GM12891 (cell line): Measurements from ENCODE around the gene PCLAF.
"Not testable (repeated sequence)": the region's sequence is repeated elsewhere in the genome, so short reads cannot be mapped to it uniquely, and the experiment has no call there.

Source experiments
- DNase-seq: peaks from one replicate; pipeline ENCODE4 v3.0.0; 2011; ENCODE audit warnings: low spot score; ENCODE audit not compliant: insufficient read length
- FAIRE-seq: peaks from 2 replicates; lab custom pipeline; 2011; peaks lifted over from hg19 to GRCh38; lab: Jason Lieb, UNC
- PAX5 ChIP-seq: IDR thresholded peaks from 2 replicates; pipeline ENCODE4 v1.6.1; 2011; ENCODE audit warnings: low read length, moderate library complexity, mild to moderate bottlenecking; ENCODE audit not compliant: insufficient read depth, severe bottlenecking
- POLR2A ChIP-seq: IDR thresholded peaks from 2 replicates; pipeline ENCODE4 v1.6.1; 2011; ENCODE audit warnings: low read depth, low read length, control low read depth
- POLR2AphosphoS5 ChIP-seq: IDR thresholded peaks from 2 replicates; pipeline ENCODE4 v1.6.1; 2011; ENCODE audit warnings: low read depth, low read length, control low read depth
- POU2F2 ChIP-seq: IDR thresholded peaks from 2 replicates; pipeline ENCODE4 v1.6.1; 2011; ENCODE audit warnings: low read depth, mild to moderate bottlenecking, control low read depth, low read length, moderate library complexity
- SPI1 ChIP-seq: IDR thresholded peaks from 2 replicates; pipeline ENCODE4 v1.6.1; 2011; ENCODE audit warnings: low read depth, low read length, control low read depth
- TAF1 ChIP-seq: IDR thresholded peaks from 2 replicates; pipeline ENCODE4 v1.6.1; 2011; ENCODE audit warnings: low read depth, low read length, control low read depth

The PCLAF gene

DNA sequence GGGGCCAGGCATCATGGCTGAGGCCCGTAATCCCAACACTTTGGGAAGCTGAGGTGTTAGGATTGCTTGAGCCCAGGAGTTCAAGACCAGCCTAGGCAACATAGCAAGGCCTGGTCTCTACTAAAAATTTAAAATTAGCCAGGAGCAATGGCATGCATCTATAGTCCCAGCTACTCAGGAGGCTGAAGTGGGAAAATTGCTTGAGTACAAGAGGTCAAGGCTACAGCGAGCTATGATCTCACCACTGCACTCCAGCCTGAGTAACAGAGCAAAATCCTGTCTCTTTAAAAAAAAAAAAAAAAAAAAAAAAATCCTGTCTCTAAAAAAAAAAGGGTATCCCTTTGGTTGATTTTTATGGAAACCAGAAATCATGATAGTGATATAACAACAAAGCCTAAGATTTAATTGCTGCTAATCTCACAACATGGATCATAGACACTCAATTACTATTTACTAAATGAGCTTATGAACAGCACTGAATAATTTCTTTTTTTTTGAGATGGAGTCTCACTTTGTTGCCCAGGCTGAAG lies 12.1 kb downstream of the PCLAF start:
- no peak for FAIRE-seq
- no peak for DNase-seq
- TF ChIP-seq SPI1 = no peak
- TF ChIP-seq POLR2AphosphoS5 = no peak
- TF ChIP-seq POLR2A = no peak

DNA sequence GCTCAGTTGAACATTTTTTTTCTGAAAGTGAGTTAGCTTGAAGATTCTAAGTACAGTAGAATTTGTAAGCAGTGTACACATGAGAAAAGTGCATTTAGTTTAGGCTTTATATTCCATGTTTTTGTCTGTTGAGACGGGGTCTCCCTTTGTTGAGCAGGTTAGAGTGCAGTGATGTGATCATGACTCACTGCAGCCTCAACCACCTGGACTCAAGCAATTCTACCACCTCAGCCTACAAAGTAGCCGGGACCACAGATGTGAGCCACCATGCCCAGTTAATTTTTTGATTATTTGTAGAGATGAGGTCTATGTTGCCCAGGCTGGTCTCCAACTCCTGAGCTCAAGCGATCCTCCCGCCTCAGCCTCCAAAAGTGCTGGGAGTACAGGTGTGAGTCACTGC lies 20.0 kb downstream of the PCLAF start:
- no peak for DNase-seq
- TF ChIP-seq POLR2AphosphoS5 (no peak), POU2F2 (no peak)
- FAIRE-seq = no peak

DNA sequence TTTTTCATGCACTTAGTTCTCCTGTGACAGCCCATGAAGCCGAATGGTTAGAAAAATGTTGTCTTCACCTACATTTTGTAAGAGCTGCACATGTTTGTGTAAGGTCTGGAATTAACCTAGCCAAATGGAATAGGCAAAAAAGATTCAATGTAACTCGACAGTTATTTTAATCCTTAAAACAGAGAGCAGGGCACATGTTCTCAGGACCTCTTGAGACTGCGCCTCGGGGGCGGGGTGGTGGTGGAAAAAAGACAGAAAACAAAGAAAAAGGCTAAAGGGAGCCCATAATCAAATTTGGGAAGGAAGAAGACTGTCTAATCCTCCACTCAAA lies 24.6 kb downstream of the PCLAF start:
- DNase-seq (no peak), FAIRE-seq (no peak)
- TF ChIP-seq TAF1 (no peak), SPI1 (no peak), POLR2A (no peak), PAX5 (no peak), POU2F2 (no peak), POLR2AphosphoS5 (no peak)

DNA sequence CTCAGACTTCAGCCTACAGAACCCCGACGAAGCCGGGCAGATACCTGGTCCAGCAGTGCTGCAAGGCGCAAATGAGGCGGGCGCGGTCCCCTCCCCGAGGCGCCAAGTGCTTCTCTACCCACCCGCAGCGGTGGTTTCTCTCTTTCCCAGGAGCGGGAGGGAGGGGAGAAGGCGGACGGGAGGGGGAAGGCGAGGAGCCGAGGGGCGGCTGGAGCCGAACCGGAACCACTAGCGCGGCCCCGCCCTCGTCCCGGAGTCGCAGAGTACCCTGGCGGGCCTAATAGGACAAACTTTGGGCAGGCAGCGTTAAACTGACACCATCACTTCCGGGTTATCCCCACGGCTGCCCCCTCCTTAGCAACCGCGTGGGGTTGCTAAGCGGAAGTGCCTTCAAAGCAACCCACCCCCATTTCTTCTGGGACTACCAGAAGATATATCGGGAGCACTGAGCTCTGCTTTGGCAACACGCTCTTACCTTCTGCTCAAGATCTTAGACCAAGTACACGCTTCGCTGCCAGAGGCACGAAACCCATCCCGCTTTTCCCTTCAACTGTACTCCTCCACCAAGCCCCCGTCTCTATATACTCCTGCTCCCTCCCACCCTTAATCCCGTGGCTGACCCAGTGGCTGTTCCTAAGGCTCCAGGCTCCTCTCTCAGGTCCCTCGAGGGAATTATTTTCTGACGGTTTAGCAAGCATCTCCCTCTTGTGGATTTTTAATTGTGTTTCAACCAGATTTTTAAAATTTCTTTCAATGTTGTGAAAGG lies 25.1 kb downstream of the PCLAF start, which contains the start of gene CSNK1G1:
Gene CSNK1G1 (minus strand): TSS at position 230 of the 766 bp plus-strand sequence. CDS start 55,674 bp downstream, outside the sequence.
- DNase-seq (peak; percentile 77), FAIRE-seq (peak; percentile 98)
- no peak; the same call in 1 of the 2 replicates for TF ChIP-seq TAF1
- no peak for TF ChIP-seq PAX5
- peak; percentile 50; the same call in 1 of the 2 replicates for TF ChIP-seq POLR2AphosphoS5
- peak; percentile 73 for TF ChIP-seq SPI1
- no peak; the same call in 1 of the 2 replicates for TF ChIP-seq POU2F2
- TF ChIP-seq POLR2A = 0 out of 2 replicates have a peak, but pooled peaks have one; percentile 25

DNA sequence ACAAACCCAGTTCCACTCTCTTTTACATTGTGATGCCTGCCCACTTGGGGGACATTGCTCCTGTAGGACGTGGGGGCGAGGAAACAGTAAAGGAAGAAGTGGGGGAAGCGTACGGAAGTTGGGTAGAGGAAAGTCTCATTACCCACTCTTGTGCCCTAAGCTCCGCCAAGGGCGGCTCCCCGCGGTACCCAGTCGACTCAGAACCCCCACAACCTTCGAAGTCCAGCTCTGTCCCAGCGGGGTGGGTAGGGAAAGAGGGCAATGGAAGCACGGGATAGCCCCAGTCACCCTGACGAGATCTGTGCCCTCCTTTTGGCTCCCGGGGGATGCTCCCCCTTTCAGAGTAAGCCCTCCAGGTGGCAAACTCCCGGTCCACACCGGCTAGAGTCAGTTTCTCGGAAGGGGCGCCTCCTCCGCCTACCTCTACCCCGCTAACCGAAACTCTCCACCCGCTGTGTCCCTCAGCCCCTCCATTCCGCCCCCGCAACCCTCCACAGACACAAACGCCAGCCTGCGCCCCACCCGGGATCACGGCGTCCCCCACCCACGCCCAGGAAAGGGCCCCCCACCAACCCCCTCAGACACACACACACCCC lies 25.8 kb downstream of the PCLAF start:
- no peak for FAIRE-seq
- DNase-seq = no peak
- no peak for TF ChIP-seq TAF1
- TF ChIP-seq POLR2A = no peak
- TF ChIP-seq POLR2AphosphoS5 = no peak
- TF ChIP-seq SPI1 = no peak
- TF ChIP-seq POU2F2 = no peak
- no peak for TF ChIP-seq PAX5

DNA sequence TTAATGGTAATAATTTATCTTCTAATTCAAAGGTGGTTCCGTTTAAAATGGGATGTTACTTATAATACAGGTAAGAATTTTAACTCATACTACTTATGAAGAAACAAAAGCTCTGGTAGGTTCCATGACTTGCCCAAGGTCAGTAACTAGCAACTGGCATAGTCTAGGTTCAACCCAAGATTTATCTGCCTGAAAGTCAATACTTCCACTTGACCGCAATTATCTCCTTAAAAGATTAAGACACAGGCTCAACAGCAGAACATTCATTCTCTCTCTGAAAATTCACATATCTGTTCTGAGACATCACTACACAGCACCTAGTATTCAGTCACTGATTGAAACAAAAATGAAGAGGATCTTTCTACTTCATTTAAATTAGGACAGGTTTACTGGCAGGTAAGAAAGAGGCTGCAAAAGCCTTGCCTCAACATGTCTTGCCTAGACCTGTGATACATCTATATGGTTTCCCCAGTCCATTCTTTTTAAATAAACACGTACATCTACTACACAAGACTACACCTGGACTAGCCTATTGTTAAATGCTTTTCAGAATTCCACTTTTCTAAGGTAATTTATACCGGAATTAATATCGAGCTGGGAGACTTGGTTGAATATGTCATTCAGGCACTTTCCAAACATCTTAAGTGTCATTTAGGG lies 26.4 kb downstream of the PCLAF start:
- TF ChIP-seq POLR2AphosphoS5 (no peak), TAF1 (no peak), POU2F2 (no peak), POLR2A (no peak), SPI1 (no peak), PAX5 (no peak)
- FAIRE-seq (no peak), DNase-seq (no peak)

DNA sequence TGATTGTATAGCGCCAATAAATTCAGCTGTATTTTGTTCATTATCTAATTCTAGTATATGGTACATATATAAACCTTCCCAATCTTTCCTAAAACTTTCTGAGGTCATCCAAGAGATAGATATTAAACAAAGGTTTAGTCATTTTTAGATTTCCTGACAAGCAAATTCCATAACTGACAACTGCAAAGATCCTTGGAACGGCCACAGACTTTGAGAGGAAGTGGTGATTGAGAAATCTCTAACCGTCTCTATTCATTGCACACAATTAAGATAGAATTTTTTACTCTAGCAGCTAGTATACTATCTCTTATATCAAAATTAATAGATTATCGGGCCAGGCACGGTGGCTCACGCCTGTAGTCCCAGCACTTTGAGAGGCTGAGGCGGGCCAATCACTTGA lies 30.0 kb downstream of the PCLAF start:
- TF ChIP-seq PAX5 = no peak
- TF ChIP-seq TAF1 = no peak
- TF ChIP-seq POU2F2 = no peak
- TF ChIP-seq POLR2A = no peak
- no peak for TF ChIP-seq POLR2AphosphoS5
- TF ChIP-seq SPI1 = no peak
- FAIRE-seq (no peak), DNase-seq (no peak)

DNA sequence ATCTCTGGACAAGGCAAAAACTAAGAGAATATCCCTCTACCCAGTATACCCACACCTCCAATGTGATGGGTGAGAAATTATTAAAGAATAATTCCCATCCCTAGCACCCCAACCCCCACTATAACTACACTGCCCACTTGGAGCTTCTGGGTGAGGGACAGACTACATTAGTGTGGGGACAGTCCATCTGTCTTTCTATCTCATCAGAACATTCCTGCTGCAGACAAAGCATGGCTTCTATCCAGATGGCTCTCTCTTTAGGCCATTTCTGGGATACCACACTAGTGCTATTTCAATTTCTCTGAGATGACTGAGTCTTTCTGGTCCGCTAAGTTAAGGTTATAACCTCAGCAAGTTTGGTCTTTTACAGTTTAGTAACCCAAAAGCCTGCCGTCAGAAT lies 31.9 kb downstream of the PCLAF start:
- no peak for FAIRE-seq

DNA sequence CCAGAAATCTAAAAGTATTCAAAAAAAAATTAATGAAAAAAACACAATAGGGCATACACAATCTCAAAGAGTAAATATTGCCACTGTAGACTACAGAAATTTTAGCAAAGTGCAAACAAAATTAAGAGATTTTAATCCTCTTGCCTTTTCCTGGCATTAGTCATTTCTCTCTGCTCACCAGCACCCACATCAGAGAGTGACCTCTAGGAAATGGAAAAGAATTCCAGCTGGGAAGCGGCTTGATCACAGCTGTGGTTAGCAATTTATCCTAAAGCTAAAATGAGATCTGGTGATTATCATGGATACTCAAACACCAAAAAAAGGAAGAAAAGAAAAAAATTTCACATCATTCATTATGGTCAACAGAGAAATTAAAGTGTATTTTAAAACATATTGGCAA lies 32.8 kb downstream of the PCLAF start:
- no peak for FAIRE-seq
- DNase-seq = no peak
- TF ChIP-seq TAF1 = no peak
- TF ChIP-seq POU2F2 = no peak
- no peak for TF ChIP-seq POLR2A
- TF ChIP-seq SPI1 = no peak
- no peak for TF ChIP-seq POLR2AphosphoS5
- TF ChIP-seq PAX5 = no peak

More for the DNA sequence above, 31.9 kb downstream of the PCLAF start:
- TF ChIP-seq POLR2AphosphoS5 = no peak
- no peak for DNase-seq

DNA sequence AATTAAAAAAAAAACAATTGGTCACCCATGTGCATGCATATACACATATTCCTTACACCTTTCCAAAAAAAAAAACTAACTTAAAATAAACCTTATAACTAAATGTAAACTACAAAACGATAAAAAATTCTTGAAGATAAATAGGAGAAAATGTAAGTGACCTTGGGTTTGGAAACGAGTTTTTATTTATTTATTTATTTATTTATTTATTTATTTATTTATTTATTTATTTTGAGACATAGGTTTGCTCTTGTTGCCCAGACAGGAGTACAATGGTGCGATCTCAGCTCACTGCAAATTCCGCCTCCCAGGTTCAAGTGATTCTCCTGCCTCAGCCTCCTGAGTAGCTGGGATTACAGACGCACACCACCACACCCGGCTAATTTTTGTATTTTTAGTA lies 35.0 kb downstream of the PCLAF start:
- FAIRE-seq, DNase-seq: not testable (repeated sequence)
